Caco-2 (cell line): ENCODE results near the gene SLC27A2. TPM values are rescaled to one million over a fixed set of nuclear protein-coding genes. Genes with fewer than 3 reads are reported as not detected.

Experiments used
- BruUV-seq: library from RNA; stranded (reverse); fragments of 400-500 nt; replicated peaks from 2 replicates; lab custom pipeline; 2021; lab: Mats Ljungman, UMichigan
- CTCF ChIA-PET: fragments of 300-600 bp; sonication (Branson Sonifier 250); formaldehyde crosslinking; loops from one replicate; lab custom pipeline; 2022; ENCODE audit warnings: antibody characterized with exemption; lab: Charles Lee
- POLR2A ChIA-PET: fragments of 300-600 bp; sonication (Branson Sonifier 250); formaldehyde crosslinking; loops from one replicate; lab custom pipeline; 2022; ENCODE audit warnings: antibody characterized with exemption; lab: Charles Lee
- DNase-seq, 2 experiments: peaks; one replicate each; pipeline versions ENCODE4 v3.0.0 to v3.0.0-alpha.2; 2020 to 2022
- H3K27me3 ChIP-seq: replicated peaks from 2 replicates; pipeline ENCODE4 v1.6.0; 2011; ENCODE audit warnings: low read length; ENCODE audit not compliant: control insufficient read depth, insufficient read depth
- H3K36me3 ChIP-seq: 2 replicates; pipeline ENCODE4 v1.5.1; 2011; ENCODE audit warnings: low read length; ENCODE audit not compliant: control insufficient read depth, insufficient read depth
- H3K4me1 ChIP-seq: fragments of 250-450 bp; sonication (Bioruptor Pico); 2 replicates; pipeline ENCODE4 v1.5.1; 2020; ENCODE audit warnings: mild to moderate bottlenecking
- H3K4me3 ChIP-seq: 2 replicates; pipeline ENCODE4 v1.5.1; 2011; ENCODE audit warnings: low read depth, mild to moderate bottlenecking, control low read depth, low read length
- H3K9me3 ChIP-seq: fragments of 250-450 bp; sonication (Bioruptor Pico); 2 replicates; pipeline ENCODE4 v1.5.1; 2020; ENCODE audit warnings: mild to moderate bottlenecking, moderate library complexity
- H3K27ac Mint-ChIP-seq: one replicate; pipeline ENCODE4 v1.8.0; 2022; ENCODE audit warnings: mixed read lengths; ENCODE audit not compliant: unreplicated experiment
- H3K27me3 Mint-ChIP-seq: one replicate; pipeline ENCODE4 v1.8.0; 2022; ENCODE audit warnings: mixed read lengths; ENCODE audit not compliant: insufficient read depth, unreplicated experiment
- H3K36me3 Mint-ChIP-seq: one replicate; pipeline ENCODE4 v1.8.0; 2022; ENCODE audit warnings: mild to moderate bottlenecking, mixed read lengths; ENCODE audit not compliant: insufficient read depth, unreplicated experiment
- H3K4me1 Mint-ChIP-seq: one replicate; pipeline ENCODE4 v1.8.0; 2022; ENCODE audit warnings: low read depth, mixed read lengths; ENCODE audit not compliant: unreplicated experiment
- H3K4me3 Mint-ChIP-seq: one replicate; pipeline ENCODE4 v1.8.0; 2022; ENCODE audit warnings: mild to moderate bottlenecking, moderate library complexity, mixed read lengths; ENCODE audit not compliant: unreplicated experiment
- H3K9me3 Mint-ChIP-seq: one replicate; pipeline ENCODE4 v1.8.0; 2022; ENCODE audit warnings: mixed read lengths; ENCODE audit not compliant: unreplicated experiment
- CTCF ChIP-seq, 2 experiments: fragments of 200-600 bp in 1 of 2; IDR thresholded peaks; 1 replicate in 1 of 2; 2 replicates in 1 of 2; pipeline versions ENCODE4 v1.5.1 to v1.8.0; 2011 to 2022; ENCODE audit warnings: antibody characterized with exemption in 1 of 2, control low read depth in 1 of 2, inconsistent platforms in 1 of 2, low read depth in 1 of 2, low read length in 1 of 2, mild to moderate bottlenecking in 1 of 2, moderate library complexity in 1 of 2; ENCODE audit not compliant: insufficient read depth in 1 of 2, severe bottlenecking in 1 of 2, unreplicated experiment in 1 of 2
- intact Hi-C: fragments of 100-400 bp; cut with micrococcal nuclease; formaldehyde crosslinking; loops from one replicate; pipeline ENCODE4 v1.10.0; 2022; ENCODE audit not compliant: unreplicated experiment
- total RNA-seq: library from RNA; stranded (reverse); gene quantifications from 2 replicates; pipeline ENCODE4 v1.2.3, GENCODE V29; 2022

Gene SLC27A2
- total RNA-seq, 1 experiment from 2014 or later: 31.2 TPM

- no peaks in the 10 kb centered on the region for H3K36me3 ChIP-seq
- no TSS peak for BruUV-seq
- peaks cover 13% of the 10 kb centered on the region for H3K4me1 ChIP-seq
- ChIA-PET CTCF (no interaction called here), POLR2A (no interaction called here)
- DNase-seq: no peak
- Mint-ChIP-seq H3K4me3 (no peak overlapping the region), H3K27ac (no peak overlapping the region), H3K27me3 (no peaks in the 10 kb centered on the region), H3K36me3 (no peaks in the 10 kb centered on the region), H3K4me1 (peaks cover 18% of the 10 kb centered on the region), H3K9me3 (no peaks in the 10 kb centered on the region)
- no peaks in the 10 kb centered on the region for H3K9me3 ChIP-seq
- intact Hi-C loops: no loop called here
- no peak overlapping the region for H3K4me3 ChIP-seq
- H3K27me3 ChIP-seq: no peaks in the 10 kb centered on the region
- no peak for TF ChIP-seq CTCF (IDR thresholded peaks at IDR 0.05; ENCODE audit: insufficient read depth in 1 of 2, low read depth in 1 of 2, low read length in 1 of 2, severe bottlenecking in 1 of 2, unreplicated experiment in 1 of 2)
These were observed 77.3 kb downstream of the SLC27A2 start for GRCh38 chr15:50259276-50259675.

- Mint-ChIP-seq H3K4me3 (no peak overlapping the region), H3K27me3 (no peaks in the 10 kb centered on the region), H3K9me3 (no peaks in the 10 kb centered on the region), H3K36me3 (no peaks in the 10 kb centered on the region), H3K4me1 (peaks cover 18% of the 10 kb centered on the region), H3K27ac (peak overlapping the region; percentile 34)
- Histone ChIP-seq H3K9me3 (no peaks in the 10 kb centered on the region), H3K36me3 (no peaks in the 10 kb centered on the region), H3K27me3 (no peaks in the 10 kb centered on the region), H3K4me3 (no peak overlapping the region), H3K4me1 (peaks cover 13% of the 10 kb centered on the region)
- TF ChIP-seq CTCF (IDR thresholded peaks at IDR 0.05; ENCODE audit: insufficient read depth in 1 of 2, low read depth in 1 of 2, low read length in 1 of 2, severe bottlenecking in 1 of 2, unreplicated experiment in 1 of 2): no peak
- DNase-seq: peak; percentile 48
- no TSS peak for BruUV-seq
- ChIA-PET POLR2A (interaction anchor here (1.3 kb wide), 1 partner anchor 74 kb away, joined by 9 read pairs; no protein-coding TSS in a partner anchor), CTCF (interaction anchor here (0.5 to 1.2 kb wide), 5 partner anchors 20 to 147 kb away, joined by 3 to 4 read pairs (median 4); partner anchors contain the start of gene SLC27A2)
- intact Hi-C loops: no loop called here
These were observed 79.0 kb downstream of the SLC27A2 start for GRCh38 chr15:50260969-50261496.

- no TSS peak for BruUV-seq
- H3K27me3 Mint-ChIP-seq: peaks cover under 1% of the 10 kb centered on the region
- CTCF ChIA-PET: interaction anchor here (0.7 kb wide), 1 partner anchor 74 kb away, joined by 9 read pairs; no protein-coding TSS in a partner anchor
- peaks cover 18% of the 10 kb centered on the region for H3K4me1 Mint-ChIP-seq
- H3K27me3 ChIP-seq: no peaks in the 10 kb centered on the region
- no peak for TF ChIP-seq CTCF (IDR thresholded peaks at IDR 0.05; ENCODE audit: insufficient read depth in 1 of 2, low read depth in 1 of 2, low read length in 1 of 2, severe bottlenecking in 1 of 2, unreplicated experiment in 1 of 2)
- H3K9me3 Mint-ChIP-seq: no peaks in the 10 kb centered on the region
- intact Hi-C loops: no loop called here
- no peaks in the 10 kb centered on the region for H3K36me3 Mint-ChIP-seq
- no peak overlapping the region for H3K4me3 Mint-ChIP-seq
- no peak overlapping the region for H3K27ac Mint-ChIP-seq
- no peak overlapping the region for H3K4me3 ChIP-seq
- H3K9me3 ChIP-seq: no peaks in the 10 kb centered on the region
- no peak for DNase-seq
- H3K4me1 ChIP-seq: peaks cover 10% of the 10 kb centered on the region
- POLR2A ChIA-PET: no interaction called here
- H3K36me3 ChIP-seq: no peaks in the 10 kb centered on the region
These were observed 80.0 kb downstream of the SLC27A2 start for GRCh38 chr15:50261981-50262380.
